Activated naive CD8-positive, alpha-beta T cell treated with anti-CD3 and anti-CD28 coated beads, Interleukin-2, amount 50 U/mL, for 24 hours (primary cell): ENCODE measurements around the gene TUBAL3.

Experiments used
- ATAC-seq: fragments of 150-1000 bp; cut with Tn5 transposase; one replicate; pipeline ENCODE4 v1.10.0; 2021
- DNase-seq: peaks from one replicate; pipeline ENCODE4 v3.0.0; 2021
- H3K27ac Mint-ChIP-seq: one replicate; pipeline ENCODE4 v1.8.0; 2021; ENCODE audit warnings: mild to moderate bottlenecking, mixed read lengths
- H3K27me3 Mint-ChIP-seq: one replicate; pipeline ENCODE4 v1.8.0; 2021; ENCODE audit warnings: mixed read lengths
- H3K36me3 Mint-ChIP-seq: one replicate; pipeline ENCODE4 v1.8.0; 2021; ENCODE audit warnings: low read depth, mixed read lengths
- H3K4me1 Mint-ChIP-seq: one replicate; pipeline ENCODE4 v1.8.0; 2021; ENCODE audit warnings: mixed read lengths
- H3K4me3 Mint-ChIP-seq: one replicate; pipeline ENCODE4 v1.8.0; 2021; ENCODE audit warnings: mild to moderate bottlenecking, moderate library complexity, mixed read lengths
- H3K9me3 Mint-ChIP-seq: one replicate; pipeline ENCODE4 v1.8.0; 2021; ENCODE audit warnings: mixed read lengths

The TUBAL3 gene

DNA sequence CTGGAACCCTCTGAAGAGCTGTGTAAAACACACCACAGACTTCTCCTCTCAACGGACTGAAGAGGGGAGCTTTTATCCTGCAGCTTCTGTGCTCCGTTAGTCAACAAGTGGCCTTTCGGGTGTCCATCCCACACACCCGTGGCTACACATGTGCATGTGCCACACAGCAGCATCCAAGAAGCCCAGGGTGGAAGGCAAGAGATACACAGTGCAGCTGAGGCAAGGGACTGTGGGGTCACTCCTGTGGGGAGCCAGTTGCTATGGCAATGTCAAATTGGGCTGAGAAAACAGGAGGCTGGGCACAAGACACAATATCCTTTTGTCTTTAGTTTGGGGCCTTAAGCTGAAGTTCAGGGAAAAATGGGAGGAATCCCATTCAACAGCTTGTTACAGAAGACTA is 36.5 kb upstream of the TUBAL3 start:
- Mint-ChIP-seq H3K27me3 (peaks cover 7% of the 10 kb centered on the region), H3K27ac (no peak overlapping the region), H3K9me3 (no peaks in the 10 kb centered on the region), H3K4me1 (peaks cover 15% of the 10 kb centered on the region), H3K4me3 (no peak overlapping the region), H3K36me3 (no peaks in the 10 kb centered on the region)
- ATAC-seq (no peak), DNase-seq (no peak)

- H3K4me3 Mint-ChIP-seq, result no peak overlapping the region
- no peaks in the 10 kb centered on the region for H3K9me3 Mint-ChIP-seq
- peaks cover 7% of the 10 kb centered on the region for H3K27me3 Mint-ChIP-seq
- peaks cover 13% of the 10 kb centered on the region for H3K4me1 Mint-ChIP-seq
- ATAC-seq (no peak), DNase-seq (no peak)
- no peak overlapping the region for H3K27ac Mint-ChIP-seq
- no peaks in the 10 kb centered on the region for H3K36me3 Mint-ChIP-seq
Observed at GRCh38 chr10:5440206-5440605, 35.6 kb upstream of the TUBAL3 start.

DNA sequence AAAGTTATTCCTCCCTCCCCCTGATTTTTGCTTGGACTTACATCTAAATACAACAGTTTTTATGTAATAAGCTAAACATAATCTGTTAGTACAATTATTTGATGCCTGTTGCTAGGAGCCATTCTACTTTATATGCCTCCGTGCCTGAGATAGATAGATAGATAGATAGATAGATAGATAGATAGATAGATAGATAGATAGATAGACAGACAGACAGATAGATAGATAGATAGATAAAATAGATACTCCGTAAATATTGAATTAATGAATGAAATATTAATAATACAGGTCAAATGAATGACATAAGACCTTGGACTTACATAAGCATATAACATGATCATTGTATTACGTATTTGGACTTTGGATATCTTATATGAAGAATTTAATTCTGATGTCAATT is 30.7 kb upstream of the TUBAL3 start:
- no peak overlapping the region for H3K4me3 Mint-ChIP-seq
- H3K27ac Mint-ChIP-seq, result no peak overlapping the region

GRCh38 chr10:5434017-5434753 is 29.6 kb upstream of the TUBAL3 start:
- Mint-ChIP-seq H3K27ac (no peak overlapping the region), H3K9me3 (no peaks in the 10 kb centered on the region), H3K4me1 (peaks cover 6% of the 10 kb centered on the region), H3K27me3 (peaks cover 2% of the 10 kb centered on the region), H3K36me3 (peaks cover 12% of the 10 kb centered on the region), H3K4me3 (no peak overlapping the region)
- DNase-seq, result no peak
- ATAC-seq, result no peak

More for the DNA sequence above, 30.7 kb upstream of the TUBAL3 start:
- DNase-seq (no peak), ATAC-seq (no peak)
- Mint-ChIP-seq H3K4me1 (peaks cover 6% of the 10 kb centered on the region), H3K9me3 (no peaks in the 10 kb centered on the region), H3K36me3 (peaks cover 12% of the 10 kb centered on the region), H3K27me3 (peaks cover 2% of the 10 kb centered on the region)

DNA sequence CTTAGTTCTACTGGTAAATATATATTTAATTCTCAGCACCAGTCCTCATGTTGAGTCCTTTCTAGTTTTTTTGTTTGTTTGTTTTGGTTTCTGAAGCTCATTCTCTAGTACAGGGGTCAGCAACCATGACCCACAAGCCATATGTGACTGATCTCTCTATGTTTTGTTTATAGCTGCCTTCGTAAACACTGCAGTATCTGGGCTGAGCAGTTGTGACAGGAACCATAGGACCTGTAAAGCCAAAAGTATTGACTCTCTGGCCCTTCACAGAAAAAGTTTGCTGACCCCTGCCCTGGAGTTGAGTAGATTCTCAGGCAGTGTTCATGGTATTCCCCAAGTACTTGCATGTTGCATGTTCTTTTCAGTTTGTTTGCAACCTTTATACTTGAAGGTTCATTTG is 28.6 kb upstream of the TUBAL3 start:
- Mint-ChIP-seq H3K9me3 (no peaks in the 10 kb centered on the region), H3K27ac (no peak overlapping the region), H3K4me3 (no peak overlapping the region), H3K36me3 (peaks cover 12% of the 10 kb centered on the region), H3K4me1 (peaks cover 6% of the 10 kb centered on the region), H3K27me3 (peaks cover under 1% of the 10 kb centered on the region)
- ATAC-seq, result no peak
- no peak for DNase-seq

- Mint-ChIP-seq H3K4me3 (no peak overlapping the region), H3K4me1 (peaks cover 5% of the 10 kb centered on the region), H3K9me3 (no peaks in the 10 kb centered on the region), H3K27ac (no peak overlapping the region), H3K27me3 (no peaks in the 10 kb centered on the region), H3K36me3 (peaks cover 16% of the 10 kb centered on the region)
- ATAC-seq (no peak), DNase-seq (no peak)
Observed at GRCh38 chr10:5428133-5428532, 23.5 kb upstream of the TUBAL3 start.

DNA sequence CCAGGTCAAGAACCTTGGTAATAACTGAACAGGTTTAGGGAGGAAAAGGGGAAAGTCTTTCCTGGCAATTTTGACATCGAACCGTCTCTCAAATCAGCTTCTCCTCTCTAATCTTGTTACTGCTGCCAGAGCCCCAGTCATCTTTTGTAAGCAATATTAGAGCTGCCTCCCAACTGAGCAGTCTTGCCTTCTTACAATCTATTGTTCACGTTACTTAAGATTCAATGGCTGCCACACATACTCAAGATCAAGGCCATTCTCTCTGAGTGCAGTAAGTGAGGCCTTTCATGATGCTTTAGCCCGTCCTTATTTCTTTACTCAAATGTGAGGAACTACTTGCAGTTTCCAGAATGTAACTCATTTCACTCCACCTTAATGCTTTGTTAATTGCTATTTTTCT is 20.1 kb upstream of the TUBAL3 start:
- ATAC-seq (no peak), DNase-seq (no peak)
- H3K4me3 Mint-ChIP-seq, result no peak overlapping the region
- no peak overlapping the region for H3K27ac Mint-ChIP-seq
- H3K9me3 Mint-ChIP-seq, result peaks cover 6% of the 10 kb centered on the region
- peaks cover 4% of the 10 kb centered on the region for H3K36me3 Mint-ChIP-seq
- peaks cover 5% of the 10 kb centered on the region for H3K4me1 Mint-ChIP-seq
- H3K27me3 Mint-ChIP-seq, result no peaks in the 10 kb centered on the region

DNA sequence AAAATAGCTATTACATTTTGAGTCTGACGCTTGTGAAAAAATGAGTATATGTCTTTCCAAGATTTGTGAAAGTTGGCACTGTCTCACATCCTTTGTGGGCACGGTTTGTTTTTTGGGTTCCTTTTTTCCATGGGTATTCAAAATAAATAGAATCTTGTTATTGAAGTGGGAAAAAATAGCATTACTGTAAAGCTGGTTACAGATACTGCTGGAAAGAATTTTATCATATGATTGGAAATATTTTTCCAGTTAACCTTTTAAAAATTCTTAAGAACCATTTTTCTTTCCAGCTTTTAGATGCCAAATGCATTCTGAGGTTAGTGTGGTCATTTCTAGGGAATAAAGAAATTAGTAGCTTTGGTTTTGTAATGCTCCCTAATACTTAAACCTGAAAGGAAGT is 19.1 kb upstream of the TUBAL3 start:
- DNase-seq, result no peak
- Mint-ChIP-seq H3K4me1 (peaks cover 5% of the 10 kb centered on the region), H3K36me3 (peaks cover 9% of the 10 kb centered on the region), H3K9me3 (peaks cover 16% of the 10 kb centered on the region), H3K4me3 (no peak overlapping the region), H3K27ac (no peak overlapping the region), H3K27me3 (no peaks in the 10 kb centered on the region)
- ATAC-seq, result no peak

GRCh38 chr10:5419466-5420094 is 15.0 kb upstream of the TUBAL3 start:
- DNase-seq (no peak), ATAC-seq (no peak)
- Mint-ChIP-seq H3K9me3 (peaks cover 24% of the 10 kb centered on the region), H3K27ac (no peak overlapping the region), H3K4me1 (peaks cover 2% of the 10 kb centered on the region), H3K4me3 (no peak overlapping the region), H3K36me3 (peaks cover 5% of the 10 kb centered on the region), H3K27me3 (peaks cover 3% of the 10 kb centered on the region)

- Mint-ChIP-seq H3K4me1 (peaks cover under 1% of the 10 kb centered on the region), H3K27me3 (peaks cover 3% of the 10 kb centered on the region), H3K9me3 (peaks cover 24% of the 10 kb centered on the region), H3K4me3 (no peak overlapping the region), H3K27ac (no peak overlapping the region), H3K36me3 (peaks cover 5% of the 10 kb centered on the region)
- DNase-seq, result no peak
- no peak for ATAC-seq
Observed at GRCh38 chr10:5418584-5418983, 14.0 kb upstream of the TUBAL3 start.

- Mint-ChIP-seq H3K4me3 (no peak overlapping the region), H3K36me3 (peaks cover 5% of the 10 kb centered on the region), H3K27ac (no peak overlapping the region), H3K4me1 (peaks cover 3% of the 10 kb centered on the region), H3K9me3 (peaks cover 24% of the 10 kb centered on the region), H3K27me3 (peaks cover 6% of the 10 kb centered on the region)
- ATAC-seq (no peak), DNase-seq (no peak)
Observed at GRCh38 chr10:5416981-5417380, 12.4 kb upstream of the TUBAL3 start.

GRCh38 chr10:5413012-5413938 is 8.6 kb upstream of the TUBAL3 start:
- no peak for ATAC-seq
- no peak overlapping the region for H3K27ac Mint-ChIP-seq
- no peak overlapping the region for H3K4me3 Mint-ChIP-seq
- H3K9me3 Mint-ChIP-seq, result peaks cover 3% of the 10 kb centered on the region
- no peak for DNase-seq
- H3K36me3 Mint-ChIP-seq, result no peaks in the 10 kb centered on the region
- peaks cover 3% of the 10 kb centered on the region for H3K4me1 Mint-ChIP-seq
- peaks cover 22% of the 10 kb centered on the region for H3K27me3 Mint-ChIP-seq

- peak within 1 kb of the TSS; percentile 49 for H3K27ac Mint-ChIP-seq
- no peak within 1 kb of the TSS for H3K4me3 Mint-ChIP-seq
Observed at GRCh38 chr10:5412277-5412941, 7.8 kb upstream of the TUBAL3 start, which contains the start of gene NET1. Gene NET1, plus strand, starts transcription at chr10:5412557. Its CDS starts 136 bp downstream, at chr10:5412693.

GRCh38 chr10:5411941-5412276 is 7.3 kb upstream of the TUBAL3 start:
- no peak for DNase-seq
- peaks cover 3% of the 10 kb centered on the region for H3K4me1 Mint-ChIP-seq
- H3K36me3 Mint-ChIP-seq, result no peaks in the 10 kb centered on the region
- peak overlapping the region; percentile 49 for H3K27ac Mint-ChIP-seq
- peaks cover 22% of the 10 kb centered on the region for H3K27me3 Mint-ChIP-seq
- no peaks in the 10 kb centered on the region for H3K9me3 Mint-ChIP-seq
- no peak for ATAC-seq
- H3K4me3 Mint-ChIP-seq, result no peak overlapping the region

More at GRCh38 chr10:5412277-5412941, 7.8 kb upstream of the TUBAL3 start, which contains the start of gene NET1:
- Mint-ChIP-seq H3K9me3 (no peaks in the 10 kb centered on the region), H3K36me3 (no peaks in the 10 kb centered on the region), H3K4me1 (peaks cover 3% of the 10 kb centered on the region), H3K27me3 (peaks cover 22% of the 10 kb centered on the region)
- DNase-seq (peak; percentile 81), ATAC-seq (peak; percentile 91)
